Right lobe of liver (tissue), 6 donors: Measurements from ENCODE around the gene SRRM4. TPM values are rescaled to one million over a fixed set of nuclear protein-coding genes. Genes with fewer than 3 reads are reported as not detected.

Experiments used
- ATAC-seq, 4 donors: fragments of 200-7000 bp; cut with Tn5 transposase; one replicate each; pipeline ENCODE4 v1.9.1; 2020; ENCODE audit warnings: mild to moderate bottlenecking in 4 of 4, moderate library complexity in 4 of 4
- DNase-seq, 3 donors: peaks; one replicate each; pipeline ENCODE4 v3.0.0-alpha.2; 2020
- H3K27ac ChIP-seq, 3 donors: fragments of 200-600 bp; one replicate each; pipeline ENCODE4 v1.8.0; 2022
- H3K27me3 ChIP-seq, 2 donors: fragments of 200-600 bp; one replicate each; pipeline ENCODE4 v1.8.0; 2022
- H3K36me3 ChIP-seq, 4 donors: fragments of 200-600 bp; sonication (generic) in 1 of 4; one replicate each; pipeline versions ENCODE4 v1.5.1 to v1.8.0; 2017 to 2022; ENCODE audit warnings: control low read depth in 1 of 4
- H3K4me1 ChIP-seq, 4 donors: fragments of 200-600 bp; sonication (generic) in 1 of 4; one replicate each; pipeline versions ENCODE4 v1.5.1 to v1.8.0; 2017 to 2022; ENCODE audit warnings: control low read depth in 1 of 4
- H3K4me3 ChIP-seq, 3 donors: fragments of 200-600 bp; one replicate each; pipeline ENCODE4 v1.8.0; 2022
- H3K9me3 ChIP-seq, 4 donors: fragments of 200-600 bp; sonication (generic) in 1 of 4; one replicate each; pipeline versions ENCODE4 v1.5.1 to v1.8.0; 2017 to 2022; ENCODE audit warnings: control low read depth in 1 of 4
- POLR2A ChIP-seq: fragments of 450-650 bp; IDR thresholded peaks from one replicate; pipeline ENCODE4 v1.6.1; 2017; ENCODE audit warnings: antibody characterized with exemption, mild to moderate bottlenecking
- WGBS: methylation state at CpG from one replicate; pipeline ENCODE4 v1.1.6; 2018; ENCODE audit warnings: low coverage, low lambda C conversion rate; ENCODE audit not compliant: insufficient coverage; ENCODE audit errors: missing lambda C conversion rate; 5-methylcytosine and 5-hydroxymethylcytosine counted together
- intact Hi-C, 2 donors: fragments of 100-400 bp; cut with DNase I; formaldehyde crosslinking; loops; one replicate each; pipeline versions ENCODE4 v1.11.2 to v1.14.1; 2022
- total RNA-seq, 6 experiments: library from RNA; depleted of rRNA in 2 of 6; stranded (reverse); fragments of >200 nt in 2 of 6; fragmentation: NEBNext Ultra II Directional in 3 of 6; extraction: Animal tissue kit (Norgen Biotek cat#: 25700) in 3 of 6; gene quantifications; one replicate each; pipeline versions ENCODE4 v1.1.0 to v1.2.4, GENCODE V29; 2016 to 2023
- TF ChIP-seq, protein P1 (sequence below), 4 donors: fragments of 200-600 bp in 3 of 4; fragments of 450-650 bp in 1 of 4; IDR thresholded peaks; one replicate each; pipeline versions ENCODE4 v1.5.1 to v1.8.0; 2016 to 2022; ENCODE audit warnings: antibody characterized with exemption in 4 of 4, mild to moderate bottlenecking in 2 of 4
- donor health status: DM: no; HTN: yes; CAD: no.
- donor health status: DM: no; HTN: no; CAD: no.
- donor health status: DM: no; HTN: no; CAD: no.
- donor health status: DM: no; HTN: yes; CAD: no.
- donor health status: DM: no; HTN: yes; CAD: no.

The SRRM4 gene
- total RNA-seq, 6 experiments from 2014 or later = not detected

DNA sequence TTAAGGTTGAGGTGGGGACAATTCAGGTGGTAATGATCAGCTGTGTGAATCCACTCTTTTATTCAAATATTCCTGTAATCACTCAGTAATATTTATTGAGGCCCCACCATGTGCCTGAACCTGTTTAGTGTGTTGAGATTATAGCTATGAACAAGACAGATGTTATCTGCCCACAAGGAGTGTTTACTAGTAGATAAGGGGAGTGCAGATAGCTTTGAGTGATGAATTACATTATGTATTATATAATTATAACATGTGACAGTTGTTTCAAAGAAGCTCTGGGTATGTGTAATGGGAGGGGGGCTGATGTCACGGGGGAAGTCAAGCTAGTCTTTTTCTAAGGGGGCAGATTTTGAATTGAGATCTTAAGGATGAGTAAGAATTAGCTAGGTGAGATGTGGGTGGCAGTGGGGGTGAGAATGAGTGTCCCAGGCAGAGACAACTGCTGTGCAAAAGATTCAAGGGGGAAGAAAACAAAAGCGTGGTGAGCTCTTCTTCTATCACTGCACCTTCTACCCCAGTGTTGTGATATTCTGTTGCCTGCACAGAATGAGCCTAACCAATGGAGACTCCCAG lies 21.3 kb upstream of the SRRM4 start:
- intact Hi-C loops = no loop called here

GRCh38 chr12:118960865-118961264 lies 20.5 kb upstream of the SRRM4 start:
- no peak for TF ChIP-seq POLR2A
- TF ChIP-seq, protein P1, sequence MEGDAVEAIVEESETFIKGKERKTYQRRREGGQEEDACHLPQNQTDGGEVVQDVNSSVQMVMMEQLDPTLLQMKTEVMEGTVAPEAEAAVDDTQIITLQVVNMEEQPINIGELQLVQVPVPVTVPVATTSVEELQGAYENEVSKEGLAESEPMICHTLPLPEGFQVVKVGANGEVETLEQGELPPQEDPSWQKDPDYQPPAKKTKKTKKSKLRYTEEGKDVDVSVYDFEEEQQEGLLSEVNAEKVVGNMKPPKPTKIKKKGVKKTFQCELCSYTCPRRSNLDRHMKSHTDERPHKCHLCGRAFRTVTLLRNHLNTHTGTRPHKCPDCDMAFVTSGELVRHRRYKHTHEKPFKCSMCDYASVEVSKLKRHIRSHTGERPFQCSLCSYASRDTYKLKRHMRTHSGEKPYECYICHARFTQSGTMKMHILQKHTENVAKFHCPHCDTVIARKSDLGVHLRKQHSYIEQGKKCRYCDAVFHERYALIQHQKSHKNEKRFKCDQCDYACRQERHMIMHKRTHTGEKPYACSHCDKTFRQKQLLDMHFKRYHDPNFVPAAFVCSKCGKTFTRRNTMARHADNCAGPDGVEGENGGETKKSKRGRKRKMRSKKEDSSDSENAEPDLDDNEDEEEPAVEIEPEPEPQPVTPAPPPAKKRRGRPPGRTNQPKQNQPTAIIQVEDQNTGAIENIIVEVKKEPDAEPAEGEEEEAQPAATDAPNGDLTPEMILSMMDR (IDR thresholded peaks at IDR 0.05) = no peak
- no peaks in the 10 kb centered on the region for H3K36me3 ChIP-seq
- ATAC-seq = no peak
- H3K4me3 ChIP-seq = no peak overlapping the region
- H3K27ac ChIP-seq = no peak overlapping the region
- no peaks in the 10 kb centered on the region for H3K27me3 ChIP-seq
- DNase-seq = no peak
- 60% methylated on average over 5 of the region's 6 CpGs for WGBS
- H3K9me3 ChIP-seq = no peaks in the 10 kb centered on the region
- intact Hi-C loops = no loop called here
- H3K4me1 ChIP-seq = no peaks in the 10 kb centered on the region

More for the DNA sequence above, 21.3 kb upstream of the SRRM4 start:
- DNase-seq = no peak
- no peaks in the 10 kb centered on the region for H3K9me3 ChIP-seq
- no peaks in the 10 kb centered on the region for H3K27me3 ChIP-seq
- no peak for ATAC-seq
- H3K4me1 ChIP-seq = no peaks in the 10 kb centered on the region
- WGBS = 47% methylated on average over 2 of the region's 2 CpGs
- no peak overlapping the region for H3K27ac ChIP-seq
- no peak overlapping the region for H3K4me3 ChIP-seq
- H3K36me3 ChIP-seq = no peaks in the 10 kb centered on the region
- TF ChIP-seq, protein P1 (IDR thresholded peaks at IDR 0.05) = no peak
- TF ChIP-seq POLR2A = no peak

DNA sequence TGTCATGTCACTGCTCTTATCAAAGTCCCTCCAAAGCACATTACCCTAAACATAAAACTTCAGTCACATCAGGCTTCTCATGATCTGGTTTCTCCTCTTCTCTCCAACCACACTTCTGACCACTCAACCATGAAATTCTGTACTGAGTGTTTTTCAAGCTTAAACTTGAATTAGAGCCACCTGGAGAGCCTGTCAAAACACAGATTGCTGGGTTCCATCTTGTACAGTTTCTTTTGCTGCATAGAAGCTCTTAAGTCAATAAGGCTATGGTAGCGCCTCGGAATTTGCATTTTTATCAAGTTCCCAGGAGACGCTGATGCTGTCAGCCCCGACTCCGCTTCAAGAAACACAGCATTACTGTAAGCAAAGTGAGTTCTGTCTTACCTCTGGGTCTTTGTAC lies 16.4 kb upstream of the SRRM4 start:
- Histone ChIP-seq H3K27me3 (no peaks in the 10 kb centered on the region), H3K36me3 (no peaks in the 10 kb centered on the region), H3K27ac (no peak overlapping the region), H3K4me3 (no peak overlapping the region), H3K4me1 (no peaks in the 10 kb centered on the region), H3K9me3 (no peaks in the 10 kb centered on the region)
- DNase-seq (no peak), ATAC-seq (no peak)
- intact Hi-C loops = no loop called here
- no peak for TF ChIP-seq POLR2A
- TF ChIP-seq, protein P1 (IDR thresholded peaks at IDR 0.05) = no peak
- 80% methylated on average over 1 of the region's 5 CpGs for WGBS

GRCh38 chr12:118970856-118971255 lies 10.5 kb upstream of the SRRM4 start:
- Histone ChIP-seq H3K9me3 (no peaks in the 10 kb centered on the region), H3K36me3 (no peaks in the 10 kb centered on the region), H3K27ac (no peak overlapping the region), H3K27me3 (no peaks in the 10 kb centered on the region), H3K4me1 (no peaks in the 10 kb centered on the region), H3K4me3 (no peak overlapping the region)
- intact Hi-C loops = no loop called here
- WGBS = 45% methylated on average over 5 of the region's 5 CpGs
- DNase-seq (no peak), ATAC-seq (no peak)
- TF ChIP-seq, protein P1 (IDR thresholded peaks at IDR 0.05) = no peak
- TF ChIP-seq POLR2A = no peak

DNA sequence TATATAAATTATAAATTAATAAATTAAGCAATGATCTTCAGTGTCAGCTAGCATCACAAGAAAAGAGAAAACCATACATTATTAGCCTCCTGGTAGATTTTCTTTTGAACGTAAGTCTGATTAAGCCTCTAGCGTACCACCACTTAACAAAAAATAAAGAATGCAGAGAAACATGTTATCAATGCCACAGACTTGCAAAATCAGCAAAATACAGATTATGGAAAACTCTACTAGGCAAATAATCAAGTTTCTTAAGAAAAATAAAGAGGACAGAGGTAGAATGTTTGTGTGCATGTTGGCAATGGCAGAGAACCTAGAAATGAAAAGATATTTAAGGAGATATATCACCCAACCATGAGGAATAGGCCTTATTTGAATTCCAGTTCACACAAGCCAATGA lies 8.4 kb upstream of the SRRM4 start:
- H3K27me3 ChIP-seq = no peaks in the 10 kb centered on the region
- H3K4me1 ChIP-seq = no peaks in the 10 kb centered on the region
- DNase-seq = no peak
- intact Hi-C loops = no loop called here
- no peak overlapping the region for H3K27ac ChIP-seq
- 48% methylated on average over 2 of the region's 2 CpGs for WGBS
- H3K36me3 ChIP-seq = no peaks in the 10 kb centered on the region
- H3K4me3 ChIP-seq = no peak overlapping the region
- H3K9me3 ChIP-seq = no peaks in the 10 kb centered on the region
- ATAC-seq = no peak
- TF ChIP-seq POLR2A = no peak
- TF ChIP-seq, protein P1 (IDR thresholded peaks at IDR 0.05) = no peak
